Endothelial cell of umbilical vein (primary cell): ENCODE data around the gene GABRA5. TPM values are rescaled to one million over a fixed set of nuclear protein-coding genes. Genes with fewer than 3 reads are reported as not detected.

Source experiments
- BruUV-seq: library from RNA; stranded (reverse); fragments of 400-500 nt; replicated peaks from 2 replicates; lab custom pipeline; 2021; lab: Mats Ljungman, UMichigan
- CTCF ChIA-PET: fragments of 300-600, 350-600 bp; sonication (Branson Sonifier 250); formaldehyde crosslinking; loops from one replicate; lab custom pipeline; 2021; ENCODE audit warnings: antibody characterized with exemption, inconsistent platforms; lab: Charles Lee
- POLR2A ChIA-PET: fragments of 300-600, 350-600 bp; sonication (Branson Sonifier 250); formaldehyde crosslinking; loops from one replicate; lab custom pipeline; 2021; ENCODE audit warnings: antibody characterized with exemption, inconsistent platforms; lab: Charles Lee
- DNase-seq: peaks from one replicate; pipeline ENCODE4 v3.0.0-alpha.2; 2011; ENCODE audit warnings: low read depth, low spot score
- FAIRE-seq: peaks from 2 replicates; lab custom pipeline; 2011; peaks lifted over from hg19 to GRCh38; lab: Jason Lieb, UNC
- H2AFZ ChIP-seq: 2 replicates; pipeline ENCODE4 v1.6.0; 2012; ENCODE audit warnings: low read depth, low read length, control low read depth, inconsistent platforms
- H3K27ac ChIP-seq: 2 replicates; pipeline ENCODE4 v1.5.1; 2011; ENCODE audit warnings: low read depth, mild to moderate bottlenecking, control low read depth, low read length, moderate library complexity; ENCODE audit not compliant: insufficient read depth
- H3K27me3 ChIP-seq, 2 experiments: 2 replicates each; pipeline versions ENCODE4 v1.6.0 to v1.6.1; 2011; ENCODE audit warnings: low read length in 2 of 2, mixed read lengths in 1 of 2; ENCODE audit not compliant: control insufficient read depth in 2 of 2, insufficient read depth in 2 of 2
- H3K36me3 ChIP-seq, 2 experiments: 2 replicates in 1 of 2; 3 replicates in 1 of 2; pipeline ENCODE4 v1.5.1; 2011; ENCODE audit warnings: low read length in 2 of 2, mild to moderate bottlenecking in 1 of 2, moderate library complexity in 1 of 2; ENCODE audit not compliant: control insufficient read depth in 2 of 2, insufficient read depth in 2 of 2; ENCODE audit errors: extremely low read depth in 1 of 2
- H3K4me1 ChIP-seq: 3 replicates; pipeline ENCODE4 v1.5.1; 2011; ENCODE audit warnings: mild to moderate bottlenecking, low read length; ENCODE audit not compliant: control insufficient read depth, insufficient read depth; ENCODE audit errors: extremely low read depth
- H3K4me2 ChIP-seq: 2 replicates; pipeline ENCODE4 v1.6.1; 2011; ENCODE audit warnings: low read length, control low read depth, mixed read lengths; ENCODE audit not compliant: insufficient read depth
- H3K4me3 ChIP-seq, 3 experiments: fragments of 200-600 bp in 1 of 3; sonication (generic), shearing (Covaris generic) in 1 of 3; replicated peaks in 1 of 3; 2 replicates each; pipeline ENCODE4 v1.5.1; 2011 to 2016; ENCODE audit warnings: control low read depth in 3 of 3, low read length in 3 of 3, mild to moderate bottlenecking in 2 of 3, inconsistent platforms in 1 of 3, low read depth in 1 of 3, moderate library complexity in 1 of 3; ENCODE audit not compliant: insufficient read depth in 1 of 3
- H3K79me2 ChIP-seq: 2 replicates; pipeline ENCODE4 v1.6.0; 2012; ENCODE audit warnings: low read length, inconsistent platforms; ENCODE audit not compliant: control insufficient read depth, insufficient read depth
- H3K9ac ChIP-seq: replicated peaks from 2 replicates; pipeline ENCODE3; 2011; ENCODE audit warnings: low read length, control low read depth; ENCODE audit not compliant: insufficient read depth; ENCODE audit errors: extremely low read depth
- H3K9me1 ChIP-seq: replicated peaks from 3 replicates; pipeline ENCODE4 v1.6.0; 2011; ENCODE audit warnings: mild to moderate bottlenecking, low read length; ENCODE audit not compliant: control insufficient read depth, insufficient read depth; ENCODE audit errors: extremely low read depth
- H3K9me3 ChIP-seq: replicated peaks from 2 replicates; pipeline ENCODE4 v1.5.1; 2012; ENCODE audit warnings: low read length, inconsistent platforms; ENCODE audit not compliant: control insufficient read depth, insufficient read depth
- H4K20me1 ChIP-seq: replicated peaks from 2 replicates; pipeline ENCODE3; 2011; ENCODE audit warnings: mild to moderate bottlenecking, low read length; ENCODE audit not compliant: control insufficient read depth, insufficient read depth; ENCODE audit errors: extremely low read depth
- CTCF ChIP-seq, 2 donors: IDR thresholded peaks; 1 replicate in 1 of 2; 2 replicates in 1 of 2; pipeline ENCODE4 v1.5.1; 2011; ENCODE audit warnings: low read length in 2 of 2, mild to moderate bottlenecking in 2 of 2, moderate library complexity in 2 of 2, control low read depth in 1 of 2, inconsistent platforms in 1 of 2, low read depth in 1 of 2; ENCODE audit not compliant: insufficient read depth in 1 of 2; ENCODE audit errors: extremely low read depth in 1 of 2
- EZH2 ChIP-seq: IDR thresholded peaks from 2 replicates; pipeline ENCODE4 v1.6.1; 2012; ENCODE audit warnings: borderline replicate concordance, low read depth, mild to moderate bottlenecking, moderate library complexity, low read length, inconsistent platforms; ENCODE audit not compliant: severe bottlenecking
- FOS ChIP-seq: IDR thresholded peaks from 2 replicates; pipeline ENCODE4 v1.6.1; 2011; ENCODE audit warnings: mild to moderate bottlenecking, low read length, moderate library complexity, borderline replicate concordance; ENCODE audit not compliant: insufficient read depth
- GATA2 ChIP-seq: IDR thresholded peaks from 2 replicates; pipeline ENCODE4 v1.7.0; 2011; ENCODE audit warnings: low read depth, mild to moderate bottlenecking, moderate library complexity, mixed read lengths, low read length; ENCODE audit not compliant: insufficient read length, insufficient read depth
- JUN ChIP-seq: IDR thresholded peaks from 2 replicates; pipeline ENCODE4 v1.6.1; 2011; ENCODE audit warnings: borderline replicate concordance, low read depth; ENCODE audit not compliant: insufficient read length, insufficient read depth
- MAX ChIP-seq: IDR thresholded peaks from 2 replicates; pipeline ENCODE4 v1.6.1; 2011; ENCODE audit not compliant: insufficient read depth, insufficient read length
- MYC ChIP-seq: IDR thresholded peaks from one replicate; pipeline ENCODE4 v1.6.1; 2011; ENCODE audit warnings: mild to moderate bottlenecking, low read depth, low read length
- POLR2A ChIP-seq: IDR thresholded peaks from 2 replicates; pipeline ENCODE4 v1.6.1; 2012; ENCODE audit warnings: low read depth, mild to moderate bottlenecking, control low read depth, low read length
- POLR2AphosphoS5 ChIP-seq: IDR thresholded peaks from 2 replicates; pipeline ENCODE4 v1.6.1; 2012; ENCODE audit warnings: low read depth, mild to moderate bottlenecking, control low read depth, low read length, moderate library complexity; ENCODE audit not compliant: insufficient read depth
- dilution Hi-C: fragments of 300-500 bp; cut with MboI; formaldehyde crosslinking; loops from one replicate; pipeline ENCODE4 v1.15.0; 2019; ENCODE audit warnings: low sequenced_read_pairs; ENCODE audit not compliant: extremely low pct_ligation_motif_present
- intact Hi-C: fragments of 100-400 bp; cut with micrococcal nuclease; formaldehyde crosslinking; loops from one replicate; pipeline ENCODE4 v1.10.0; 2022
- polyA plus RNA-seq, 4 experiments: library from polyadenylated mRNA; depleted of rRNA in 3 of 4; stranded (reverse) in 3 of 4; unstranded in 1 of 4; fragments of >200 nt; gene quantifications; 2 replicates each; pipeline versions ENCODE4 v1.2.1 to v1.2.3, GENCODE V29; 2011 to 2012; ENCODE audit warnings: missing spikeins in 1 of 4
- total RNA-seq: library from RNA; stranded (reverse); gene quantifications from 2 replicates; pipeline ENCODE4 v1.2.3, GENCODE V29; 2021

Gene GABRA5
- total and polyA plus RNA-seq, 2 donors (not counting 3 experiments of a cell fraction or from before 2014, with no cell fraction given): not detected

GRCh38 chr15:26926081-26926480, 59.2 kb downstream of the GABRA5 start:
- H3K79me2 ChIP-seq: no peaks in the 10 kb centered on the region
- no peaks in the 10 kb centered on the region for H3K9me3 ChIP-seq
- H3K36me3 ChIP-seq: no peaks in the 10 kb centered on the region
- H3K9me1 ChIP-seq: no peaks in the 10 kb centered on the region
- TF ChIP-seq MAX: no peak
- no peak for TF ChIP-seq MYC
- no peak for TF ChIP-seq JUN
- no peak for TF ChIP-seq POLR2A
- TF ChIP-seq POLR2AphosphoS5: no peak
- no peak for TF ChIP-seq FOS
- no peak for TF ChIP-seq EZH2
- no peak for TF ChIP-seq GATA2
- TF ChIP-seq CTCF (IDR thresholded peaks at IDR 0.05; ENCODE audit: extremely low read depth in 1 of 2, insufficient read depth in 1 of 2, low read depth in 1 of 2, low read length in 2 of 2): no peak
- dilution Hi-C loops: no loop called here
- no peaks in the 10 kb centered on the region for H3K4me1 ChIP-seq
- intact Hi-C loops: no loop called here
- no peak overlapping the region for H3K4me3 ChIP-seq
- H3K27me3 ChIP-seq: no peaks in the 10 kb centered on the region
- no peak overlapping the region for H3K27ac ChIP-seq
- no peak overlapping the region for H3K9ac ChIP-seq
- POLR2A ChIA-PET: no interaction called here
- CTCF ChIA-PET: no interaction called here
- BruUV-seq: no TSS peak
- no peaks in the 10 kb centered on the region for H4K20me1 ChIP-seq
- DNase-seq (no peak), FAIRE-seq (no peak)
- no peak overlapping the region for H3K4me2 ChIP-seq
- no peak overlapping the region for H2AFZ ChIP-seq
